Measurements from ENCODE around the gene LSR.

The LSR gene

DNA sequence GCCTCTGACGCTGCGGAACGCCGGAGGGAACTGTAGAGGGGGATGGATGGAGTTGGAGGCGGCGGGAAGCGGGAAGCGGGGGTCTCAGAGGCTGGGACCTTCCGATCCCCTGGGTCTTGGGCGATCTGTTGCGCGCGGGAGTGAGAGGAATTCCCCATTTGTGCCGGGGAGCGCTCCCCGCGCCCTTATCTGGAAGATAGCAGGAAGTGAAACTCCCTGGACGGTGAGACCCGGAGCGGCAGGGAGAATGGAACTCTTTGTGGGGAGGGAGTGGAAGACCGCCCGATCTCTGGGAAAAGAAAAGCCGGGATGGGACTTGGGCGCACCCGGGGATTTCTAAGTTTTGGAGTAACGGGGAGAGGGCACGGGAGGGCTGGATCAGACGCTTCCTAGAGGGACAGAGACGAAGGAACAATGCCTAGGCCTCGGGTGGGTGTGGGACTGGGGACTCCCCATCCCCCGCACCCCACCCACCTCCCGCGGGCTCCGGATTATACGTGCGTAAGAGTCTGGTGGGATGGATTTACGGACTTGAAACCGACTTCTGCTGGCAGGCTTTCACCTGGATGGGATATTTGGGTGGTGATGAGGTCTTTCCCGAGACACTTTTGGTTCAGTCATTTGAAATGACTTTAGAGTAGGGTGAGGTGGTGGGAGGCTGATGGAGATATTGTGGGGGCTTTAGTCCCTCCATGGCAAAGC is 495 bp downstream of the LSR start:
- no peak for DNase-seq

DNA sequence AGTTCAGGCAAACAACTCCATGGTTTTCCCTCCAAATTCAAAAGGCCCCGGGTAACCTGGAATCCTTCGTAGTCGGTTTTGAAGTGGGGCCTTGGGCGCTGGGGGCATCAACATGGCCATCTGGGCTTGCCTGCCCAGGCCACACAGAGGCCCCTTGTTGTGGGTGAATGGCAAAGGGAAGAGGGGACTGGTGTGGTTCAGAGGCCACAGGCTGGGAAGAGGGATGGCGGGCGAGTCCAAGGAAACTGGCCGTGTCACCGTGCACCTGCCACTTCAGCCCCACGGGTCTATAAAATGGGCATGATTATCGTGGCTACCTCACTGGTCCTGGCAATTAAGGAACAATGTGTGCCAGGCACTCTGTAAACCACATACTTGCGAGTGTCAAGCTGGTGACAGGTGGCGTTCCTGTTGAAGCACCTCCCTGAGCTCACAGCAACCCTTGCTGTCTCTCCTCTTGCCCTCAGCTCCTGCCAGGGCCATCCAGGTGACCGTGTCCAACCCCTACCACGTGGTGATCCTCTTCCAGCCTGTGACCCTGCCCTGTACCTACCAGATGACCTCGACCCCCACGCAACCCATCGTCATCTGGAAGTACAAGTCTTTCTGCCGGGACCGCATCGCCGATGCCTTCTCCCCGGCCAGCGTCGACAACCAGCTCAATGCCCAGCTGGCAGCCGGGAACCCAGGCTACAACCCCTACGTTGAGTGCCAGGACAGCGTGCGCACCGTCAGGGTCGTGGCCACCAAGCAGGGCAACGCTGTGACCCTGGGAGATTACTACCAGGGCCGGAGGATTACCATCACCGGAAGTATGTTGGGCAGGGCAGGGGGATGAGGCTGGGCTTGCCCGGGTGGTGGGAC is 1.3 kb downstream of the LSR start:
- no peak for DNase-seq

DNA sequence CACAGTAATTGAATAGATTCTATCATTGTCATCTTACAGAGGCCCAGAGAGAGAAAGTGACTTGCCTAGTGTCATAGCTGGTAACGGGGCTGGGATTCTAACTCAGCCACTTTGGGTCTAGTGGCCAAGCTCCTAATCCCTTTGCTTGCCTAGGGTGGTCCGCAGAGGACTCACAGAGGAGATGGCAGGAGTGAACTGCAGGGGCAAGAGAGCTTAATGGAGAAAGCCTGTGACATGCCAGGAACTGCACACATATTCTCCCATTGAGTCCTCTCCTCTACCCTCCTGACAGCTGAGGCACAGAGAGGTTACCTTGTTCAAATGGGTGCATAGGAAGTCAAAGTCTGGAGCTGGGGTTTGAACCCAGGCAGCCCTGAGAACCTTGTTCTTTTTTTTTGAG is 2.7 kb downstream of the LSR start:
- DNase-seq = no peak

DNA sequence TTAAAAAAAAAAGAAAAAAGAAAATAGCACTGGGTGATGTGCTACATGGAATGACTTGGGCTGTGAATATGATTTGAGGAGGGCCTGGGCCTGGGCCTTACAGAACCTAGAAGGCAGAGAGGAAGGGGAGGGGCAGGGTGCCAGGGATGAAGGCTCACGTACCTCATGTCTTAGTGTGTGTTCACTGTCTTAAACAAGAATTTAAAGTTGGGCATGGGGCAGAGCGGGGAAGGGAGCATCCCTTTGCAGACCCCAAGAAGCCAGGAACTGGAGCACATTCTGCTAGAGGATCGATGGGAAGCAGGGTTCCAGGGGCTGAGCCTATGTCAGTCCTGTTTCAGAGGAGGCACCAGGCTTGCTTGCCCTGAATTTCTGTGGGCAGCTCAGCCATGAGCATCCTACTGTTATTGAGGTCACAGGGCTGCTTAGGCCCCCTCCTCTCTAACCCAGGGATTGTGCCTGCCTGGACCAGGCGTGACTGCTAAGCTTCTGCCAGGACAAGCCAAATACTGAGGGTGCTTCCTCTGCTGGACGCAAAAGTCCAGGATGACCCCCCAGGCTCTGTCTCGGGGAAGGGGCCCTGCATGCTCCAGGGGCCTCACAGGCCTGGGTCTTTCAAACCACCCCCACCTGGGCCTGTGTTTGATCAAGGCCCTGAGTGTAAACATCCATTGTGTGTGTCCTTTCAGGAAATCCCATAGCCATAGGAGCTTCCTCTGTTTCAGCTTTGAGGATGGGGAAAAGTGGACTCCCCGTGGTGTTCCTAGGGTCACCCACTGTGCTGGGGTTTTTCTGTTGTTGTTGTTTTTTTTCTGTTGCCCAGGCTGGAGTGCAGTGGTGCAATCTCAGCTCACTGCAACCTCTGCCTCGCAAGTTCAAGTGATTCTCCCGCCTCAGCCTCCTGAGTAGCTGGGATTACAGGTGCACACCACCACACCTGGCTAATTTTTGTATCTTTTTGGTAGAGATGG is 4.8 kb downstream of the LSR start:
- DNase-seq = no peak

DNA sequence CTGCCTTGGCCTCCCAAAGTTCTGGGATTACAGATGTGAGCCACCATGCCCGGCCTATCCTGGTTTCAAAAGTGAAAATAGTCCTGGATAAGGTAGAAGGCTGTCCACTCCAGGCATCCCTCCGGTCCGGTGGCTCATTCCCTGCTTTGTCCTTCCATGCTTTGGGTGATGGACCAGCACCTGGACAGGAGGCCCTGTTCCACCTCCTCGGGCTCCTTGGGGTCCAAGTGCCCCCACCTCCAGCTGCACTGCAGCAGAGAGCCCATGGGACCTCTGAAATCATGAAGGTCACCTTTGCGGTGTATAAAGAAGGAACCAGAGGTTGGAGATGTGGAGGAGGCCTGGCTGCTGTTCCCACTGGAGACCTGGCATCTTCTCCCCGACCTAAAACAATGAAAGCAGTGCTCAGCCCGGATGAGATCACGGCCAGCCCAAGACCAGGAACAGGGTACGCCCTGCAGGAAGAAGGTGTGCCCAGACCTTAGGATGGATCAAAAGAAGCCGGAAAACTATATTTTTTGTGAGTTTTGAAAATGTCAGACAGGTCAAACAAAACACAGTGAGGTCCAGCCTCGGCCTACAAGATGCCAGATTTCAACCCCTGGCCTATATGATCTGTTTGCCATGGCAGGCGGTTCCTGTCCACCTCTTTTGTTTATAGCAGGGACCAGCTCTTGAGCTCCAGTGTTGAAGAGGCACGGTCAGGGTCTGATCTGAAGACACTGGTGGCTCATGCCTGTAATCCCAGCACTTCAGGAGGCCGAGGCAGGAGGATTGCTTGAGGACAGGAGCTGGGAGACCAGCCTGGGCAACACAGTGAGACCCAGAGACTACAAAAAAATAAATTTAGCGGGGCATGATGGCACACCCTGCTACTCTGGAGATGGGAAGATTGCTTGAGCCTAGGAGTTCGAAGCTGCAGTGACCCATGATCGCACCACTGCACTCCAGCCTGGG is 5.8 kb downstream of the LSR start:
- no peak for DNase-seq

DNA sequence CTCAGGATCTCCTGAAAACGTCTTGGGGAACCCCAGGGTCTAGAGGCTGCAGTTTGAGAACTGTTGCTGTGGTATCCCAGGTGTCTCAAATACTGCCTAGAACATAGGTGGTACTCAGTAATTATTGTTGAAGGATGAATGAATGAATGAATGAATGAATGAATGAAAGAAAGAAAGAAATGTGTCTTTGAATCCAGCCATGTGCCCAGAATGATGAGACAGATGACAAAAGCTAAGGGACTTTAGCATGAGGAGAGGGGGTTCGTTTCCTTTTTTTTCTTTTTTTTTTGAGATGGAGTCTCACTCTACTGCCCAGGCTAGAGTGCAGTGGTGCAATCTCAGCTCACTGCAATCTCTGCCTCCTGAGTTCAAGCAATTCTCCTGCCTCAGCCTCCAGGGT is 7.8 kb downstream of the LSR start:
- no peak for DNase-seq

DNA sequence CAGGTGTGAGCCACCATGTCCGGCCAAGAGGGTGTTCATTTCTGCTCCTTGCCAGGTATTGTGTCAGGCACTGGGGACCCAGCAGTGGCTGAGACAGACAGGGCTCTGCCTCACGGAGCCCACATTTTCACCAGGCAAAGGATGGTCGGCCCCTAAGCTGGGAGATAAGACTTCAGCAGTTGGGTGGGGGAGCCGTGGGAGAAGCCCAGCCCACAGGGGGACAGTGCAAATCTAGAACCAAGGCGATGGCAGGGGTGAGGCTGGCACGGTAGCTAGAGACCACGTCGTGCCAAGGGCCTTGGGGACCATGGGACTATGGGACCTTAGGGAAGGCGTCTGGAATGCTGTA is 8.3 kb downstream of the LSR start:
- no peak for DNase-seq

DNA sequence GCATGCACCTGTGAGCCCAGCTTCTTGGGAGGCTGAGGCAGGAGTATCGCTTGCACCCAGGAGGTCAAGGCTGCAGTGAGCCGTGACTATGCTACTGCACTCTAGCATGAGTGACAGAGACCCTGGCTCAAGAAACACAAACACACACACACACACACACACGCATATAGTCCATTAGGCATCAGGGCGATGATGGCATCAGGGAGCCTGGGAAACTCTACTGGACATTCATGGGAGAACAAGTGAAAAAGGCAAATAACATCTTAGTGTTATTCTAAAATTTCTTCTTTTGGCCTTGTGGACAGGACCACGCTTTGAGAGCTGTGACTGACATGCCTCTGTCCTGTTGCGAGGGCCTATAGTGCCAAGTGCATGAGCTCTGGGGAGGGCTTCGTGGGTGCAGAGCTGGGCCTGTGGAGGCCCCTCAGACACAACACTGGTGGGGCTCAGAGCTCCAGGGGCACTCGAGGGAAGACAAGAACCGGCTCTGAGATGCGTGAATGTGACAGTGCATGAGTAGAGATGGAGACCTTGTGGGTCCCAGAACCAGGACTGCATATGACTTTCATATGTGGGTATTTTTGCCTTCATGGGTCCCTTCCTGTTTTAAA is 12.0 kb downstream of the LSR start:
- DNase-seq = no peak

DNA sequence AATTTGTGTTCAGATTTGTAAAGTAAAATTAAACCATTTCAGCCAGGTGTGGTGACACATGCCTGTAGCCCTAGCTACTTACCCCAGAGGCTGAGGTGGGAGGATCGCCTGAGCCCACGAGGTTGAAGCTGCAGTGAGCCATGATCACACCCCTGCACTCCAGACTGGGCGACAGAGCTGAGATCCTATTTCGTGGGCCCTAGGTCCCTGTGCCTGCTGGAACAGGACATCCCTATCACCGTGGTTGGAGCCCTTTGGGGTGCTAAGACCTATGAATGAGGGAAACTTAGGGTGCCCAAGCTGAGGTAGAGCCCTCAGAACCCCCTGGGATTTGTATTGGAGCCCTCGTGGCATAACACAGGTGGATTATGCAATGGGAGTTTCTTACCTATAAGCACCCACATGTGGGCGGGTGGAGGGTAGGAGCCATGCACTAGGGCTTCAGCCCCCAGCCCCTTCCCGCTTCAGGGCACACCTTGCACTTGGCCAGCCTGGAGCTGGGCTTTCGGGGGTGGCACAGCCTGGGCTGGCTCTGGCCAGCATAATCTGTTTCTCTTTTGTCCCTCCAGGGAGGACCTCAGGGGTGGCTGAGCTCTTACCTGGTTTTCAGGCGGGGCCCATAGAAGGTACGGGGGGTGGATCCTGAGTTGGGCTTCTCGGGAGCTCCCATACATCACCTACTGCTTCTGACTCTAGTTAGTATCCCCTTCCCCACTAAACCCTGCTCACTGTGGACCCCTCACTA is 12.7 kb downstream of the LSR start:
- DNase-seq = no peak

DNA sequence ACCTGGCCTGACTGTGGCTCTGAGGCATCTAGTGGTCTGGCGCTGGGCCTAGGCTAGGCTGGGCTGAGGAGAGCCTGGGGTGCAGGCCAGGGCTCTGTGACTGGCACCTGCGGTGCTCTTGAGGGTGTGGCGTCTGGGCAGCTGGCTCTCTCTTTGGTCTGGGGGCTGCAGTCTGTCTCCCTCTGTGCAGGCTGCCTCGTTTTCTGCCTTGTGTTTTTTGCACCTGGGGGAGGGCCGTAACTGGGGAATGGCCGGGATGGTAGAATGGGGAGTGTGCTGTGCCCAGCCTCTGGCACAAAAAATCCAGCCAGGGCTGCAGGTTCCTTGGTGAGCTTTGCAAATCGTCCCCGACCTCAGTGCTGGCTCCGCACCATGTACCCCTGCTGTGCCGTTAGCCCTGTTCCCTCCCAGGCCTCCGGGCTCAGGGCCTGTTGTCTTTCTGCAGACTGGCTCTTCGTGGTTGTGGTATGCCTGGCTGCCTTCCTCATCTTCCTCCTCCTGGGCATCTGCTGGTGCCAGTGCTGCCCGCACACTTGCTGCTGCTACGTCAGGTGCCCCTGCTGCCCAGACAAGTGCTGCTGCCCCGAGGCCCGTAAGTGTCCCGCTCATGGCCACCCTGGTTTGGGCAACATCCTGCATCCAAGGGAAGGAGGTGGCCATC is 13.4 kb downstream of the LSR start:
- no peak for DNase-seq

DNA sequence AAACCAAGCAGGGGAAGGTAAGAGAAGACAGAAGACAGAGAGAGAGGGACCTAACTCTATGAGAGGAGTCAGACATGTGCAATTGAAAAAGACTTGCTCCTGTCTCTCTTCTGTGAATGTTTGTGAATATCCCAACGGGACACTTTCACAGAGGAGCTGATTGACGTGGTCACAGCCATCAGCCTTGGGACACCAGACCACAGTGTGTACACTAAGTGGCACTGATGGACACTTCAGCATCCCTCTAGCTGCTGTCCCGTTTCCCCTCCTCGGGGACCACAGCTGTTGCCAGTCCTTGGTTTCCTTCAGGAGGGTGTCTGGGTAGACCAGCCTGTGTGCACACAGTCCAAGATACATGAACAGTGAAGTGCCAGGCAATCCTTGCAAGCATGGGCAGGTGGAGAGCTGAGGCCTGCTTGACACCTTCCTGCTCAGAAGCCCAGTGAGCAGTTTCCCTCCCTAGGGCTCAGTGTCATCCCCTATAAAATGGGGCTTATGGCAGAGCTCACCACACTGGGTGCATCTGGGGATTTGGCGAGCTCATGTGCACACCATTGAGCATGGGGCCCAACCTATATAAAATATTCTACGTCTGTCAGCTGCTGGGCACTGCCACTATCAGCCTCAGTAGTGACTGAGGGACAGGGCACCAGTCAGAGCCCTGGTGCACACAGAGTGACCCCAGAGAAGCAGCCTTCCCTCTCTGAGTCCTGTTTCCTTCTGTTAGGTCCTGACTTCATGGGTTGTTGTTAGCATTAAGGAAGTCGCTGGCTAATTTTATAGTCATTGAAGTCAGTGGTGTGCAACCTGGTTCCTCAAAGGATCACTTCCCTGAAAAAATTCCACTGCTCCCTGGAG is 15.7 kb downstream of the LSR start:
- DNase-seq = no peak

DNA sequence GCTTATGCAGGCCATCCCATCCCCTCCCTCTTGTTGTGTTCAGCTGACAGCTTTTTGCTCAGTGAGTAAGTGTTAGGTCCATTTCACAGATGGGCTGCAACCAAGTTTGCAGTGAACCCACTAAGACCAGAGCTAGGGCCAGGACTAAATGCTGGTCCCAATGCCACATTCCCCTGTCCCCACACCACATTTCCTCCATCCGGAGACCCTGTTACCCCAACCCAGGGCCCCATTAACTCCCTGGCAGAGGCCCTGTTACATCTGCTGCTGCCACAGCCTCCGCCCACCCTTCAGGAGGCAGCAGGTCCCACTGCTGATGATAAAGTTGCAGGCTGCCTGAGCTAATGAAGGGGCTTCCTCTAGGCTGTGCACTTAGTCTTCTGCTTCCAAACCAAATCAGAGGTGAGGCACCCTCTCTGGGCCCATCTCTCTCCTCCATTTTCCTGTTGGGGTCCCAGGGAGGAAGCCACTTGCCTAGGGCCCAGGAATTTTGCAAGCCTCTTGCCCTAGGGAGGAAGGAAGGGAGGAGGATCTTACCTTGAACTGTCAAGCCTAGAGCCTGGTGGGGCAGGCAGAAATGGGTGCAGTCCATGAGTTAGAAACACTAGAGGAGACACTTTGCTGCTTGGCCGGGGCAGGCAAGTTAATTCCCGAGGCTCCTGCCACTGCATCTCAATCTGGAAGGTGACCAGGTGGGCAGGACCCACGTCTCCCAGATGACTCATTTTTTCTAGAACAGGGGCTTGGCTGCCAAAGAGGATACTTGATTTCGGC is 16.5 kb downstream of the LSR start:
- DNase-seq = no peak

DNA sequence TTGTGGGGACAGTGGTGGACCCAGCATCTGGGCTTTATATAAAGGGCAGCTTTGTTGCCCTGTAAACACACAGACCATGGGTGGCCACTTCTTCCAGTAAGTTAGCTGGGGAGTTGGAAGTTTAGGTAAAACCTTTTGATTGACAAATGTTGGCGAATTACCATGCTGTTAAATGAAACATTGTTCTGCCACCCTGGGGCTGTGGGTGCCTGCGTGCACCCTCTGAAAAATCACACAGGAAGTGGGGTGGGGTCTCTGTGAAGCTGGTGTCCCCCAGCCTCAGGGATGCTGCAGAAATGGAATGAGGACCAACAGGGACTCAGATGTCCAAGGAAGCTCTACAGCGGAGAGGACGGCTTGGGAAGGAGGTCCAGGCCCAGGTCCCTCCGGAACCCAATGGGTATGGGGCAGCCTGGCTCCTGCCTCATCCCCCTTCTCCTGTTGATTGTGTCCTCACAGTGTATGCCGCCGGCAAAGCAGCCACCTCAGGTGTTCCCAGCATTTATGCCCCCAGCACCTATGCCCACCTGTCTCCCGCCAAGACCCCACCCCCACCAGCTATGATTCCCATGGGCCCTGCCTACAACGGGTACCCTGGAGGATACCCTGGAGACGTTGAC is 17.2 kb downstream of the LSR start:
- DNase-seq = no peak

DNA sequence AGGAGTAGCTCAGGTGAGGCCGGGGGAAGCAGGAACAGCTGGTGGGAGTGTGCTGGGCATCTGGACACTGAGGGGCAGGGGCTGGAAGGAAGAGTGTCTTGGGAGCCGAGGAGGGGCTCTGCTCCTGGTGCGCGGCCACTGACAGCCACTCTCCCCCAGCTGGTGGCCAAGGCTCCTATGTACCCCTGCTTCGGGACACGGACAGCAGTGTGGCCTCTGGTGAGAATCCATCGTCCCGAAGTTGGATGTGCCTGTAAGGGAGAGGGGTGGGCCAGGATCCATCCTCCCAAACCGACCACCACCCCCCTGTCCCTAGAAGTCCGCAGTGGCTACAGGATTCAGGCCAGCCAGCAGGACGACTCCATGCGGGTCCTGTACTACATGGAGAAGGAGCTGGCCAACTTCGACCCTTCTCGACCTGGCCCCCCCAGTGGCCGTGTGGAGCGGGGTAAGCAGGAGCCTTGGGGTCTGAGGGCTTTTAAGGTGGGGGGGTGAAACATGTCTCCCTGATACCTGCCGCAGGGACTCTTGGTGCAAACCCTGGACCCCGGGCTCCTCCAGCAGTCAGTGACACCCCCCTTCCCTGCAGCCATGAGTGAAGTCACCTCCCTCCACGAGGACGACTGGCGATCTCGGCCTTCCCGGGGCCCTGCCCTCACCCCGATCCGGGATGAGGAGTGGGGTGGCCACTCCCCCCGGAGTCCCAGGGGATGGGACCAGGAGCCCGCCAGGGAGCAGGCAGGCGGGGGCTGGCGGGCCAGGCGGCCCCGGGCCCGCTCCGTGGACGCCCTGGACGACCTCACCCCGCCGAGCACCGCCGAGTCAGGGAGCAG is 17.9 kb downstream of the LSR start:
- no peak for DNase-seq

DNA sequence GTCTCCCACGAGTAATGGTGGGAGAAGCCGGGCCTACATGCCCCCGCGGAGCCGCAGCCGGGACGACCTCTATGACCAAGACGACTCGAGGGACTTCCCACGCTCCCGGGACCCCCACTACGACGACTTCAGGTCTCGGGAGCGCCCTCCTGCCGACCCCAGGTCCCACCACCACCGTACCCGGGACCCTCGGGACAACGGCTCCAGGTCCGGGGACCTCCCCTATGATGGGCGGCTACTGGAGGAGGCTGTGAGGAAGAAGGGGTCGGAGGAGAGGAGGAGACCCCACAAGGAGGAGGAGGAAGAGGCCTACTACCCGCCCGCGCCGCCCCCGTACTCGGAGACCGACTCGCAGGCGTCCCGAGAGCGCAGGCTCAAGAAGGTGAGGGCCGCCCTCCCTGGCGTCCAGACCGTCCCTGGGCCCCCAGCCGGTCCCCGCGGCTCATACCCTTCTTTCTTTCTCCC is 18.6 kb downstream of the LSR start:
- DNase-seq = no peak

DNA sequence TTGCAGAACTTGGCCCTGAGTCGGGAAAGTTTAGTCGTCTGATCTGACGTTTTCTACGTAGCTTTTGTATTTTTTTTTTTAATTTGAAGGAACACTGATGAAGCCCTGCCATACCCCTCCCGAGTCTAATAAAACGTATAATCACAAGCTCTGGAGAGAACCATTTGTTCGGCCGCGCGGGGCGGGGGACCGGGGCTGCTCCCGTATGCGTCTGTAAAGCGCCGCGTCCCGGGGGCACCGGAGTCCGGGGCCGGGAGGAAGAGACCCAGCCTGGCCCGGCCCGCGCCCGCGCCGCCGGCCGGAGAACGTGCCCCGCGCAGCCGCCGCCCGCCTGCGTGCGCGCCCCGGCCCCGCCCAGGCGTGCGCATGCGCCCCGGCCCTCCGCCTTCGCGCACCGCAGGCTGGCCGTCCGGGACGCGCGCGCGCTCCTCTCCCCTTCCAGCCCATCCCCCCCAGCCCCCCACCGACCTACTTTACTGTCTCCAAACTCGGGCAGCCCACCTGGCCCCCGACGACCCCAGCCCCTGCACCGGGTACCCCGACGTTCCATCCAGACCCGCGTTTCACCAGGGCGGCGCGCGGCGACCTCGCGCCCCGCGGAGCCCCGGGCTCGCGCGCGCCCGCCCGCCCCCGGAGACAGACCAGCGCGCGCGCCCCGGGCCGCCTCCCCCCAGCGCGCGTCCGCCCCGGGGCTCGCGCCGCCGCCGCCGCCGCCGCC is 19.2 kb downstream of the LSR start:
- DNase-seq = no peak

Data from NCI-H1694 (cell line).